HG02938 (cell line): ENCODE results near the gene INTS1.
"Not testable (repeated sequence)": the region's sequence is repeated elsewhere in the genome, so short reads cannot be mapped to it uniquely, and the experiment has no call there.

Experiments used
- ATAC-seq: cut with Tn5 transposase; IDR thresholded peaks from one replicate; pipeline ENCODE4 v1.9.1; 2021; ENCODE audit warnings: mild to moderate bottlenecking, moderate library complexity; ENCODE audit not compliant: unreplicated experiment

INTS1 gene

GRCh38 chr7:1531263-1531978, 27.2 kb upstream of the INTS1 start:
- ATAC-seq = no peak

- no peak for ATAC-seq
Measured at GRCh38 chr7:1530946-1531262, 26.7 kb upstream of the INTS1 start.

GRCh38 chr7:1529383-1530116, 25.4 kb upstream of the INTS1 start:
- no peak for ATAC-seq

- ATAC-seq = no peak
Measured at GRCh38 chr7:1526271-1526754, 22.1 kb upstream of the INTS1 start.

GRCh38 chr7:1525409-1525808, 21.2 kb upstream of the INTS1 start:
- no peak for ATAC-seq

- ATAC-seq = no peak
Measured at GRCh38 chr7:1523844-1524243, 19.7 kb upstream of the INTS1 start.

- ATAC-seq = no peak
Measured at GRCh38 chr7:1523208-1523607, 19.0 kb upstream of the INTS1 start.

- ATAC-seq = no peak
Measured at GRCh38 chr7:1521456-1521855, 17.3 kb upstream of the INTS1 start.

GRCh38 chr7:1520539-1521234, 16.5 kb upstream of the INTS1 start:
- no peak for ATAC-seq

GRCh38 chr7:1519322-1519922, 15.2 kb upstream of the INTS1 start:
- not testable (repeated sequence) for ATAC-seq

- ATAC-seq = no peak
Measured at GRCh38 chr7:1516586-1517251, 12.5 kb upstream of the INTS1 start.

GRCh38 chr7:1515509-1515967, 11.3 kb upstream of the INTS1 start:
- ATAC-seq = not testable (repeated sequence)

GRCh38 chr7:1514995-1515401, 10.8 kb upstream of the INTS1 start:
- no peak for ATAC-seq

- no peak for ATAC-seq
Measured at GRCh38 chr7:1514407-1514806, 10.2 kb upstream of the INTS1 start.

- ATAC-seq = no peak
Measured at GRCh38 chr7:1513657-1514095, 9.5 kb upstream of the INTS1 start.

GRCh38 chr7:1512781-1513656, 8.8 kb upstream of the INTS1 start:
- ATAC-seq = no peak

GRCh38 chr7:1511444-1512422, 7.5 kb upstream of the INTS1 start:
- no peak for ATAC-seq

- ATAC-seq = no peak
Measured at GRCh38 chr7:1510780-1511154, 6.6 kb upstream of the INTS1 start.

- ATAC-seq = no peak
Measured at GRCh38 chr7:1509226-1509625, 5.0 kb upstream of the INTS1 start.
